Astrocyte (in vitro differentiated cells and primary cell): ENCODE results near the gene GAMT.

Experiments
- EZH2 ChIP-seq: IDR thresholded peaks from 2 replicates; pipeline ENCODE4 v1.6.1; 2012; ENCODE audit warnings: mild to moderate bottlenecking, low read length, inconsistent platforms; ENCODE audit not compliant: insufficient read depth
- TF ChIP-seq, protein P1 (sequence below): IDR thresholded peaks from 2 replicates; pipeline ENCODE4 v1.5.1; 2011; ENCODE audit warnings: low read depth, mild to moderate bottlenecking, inconsistent platforms, low read length, moderate library complexity; ENCODE audit not compliant: insufficient read depth

DNA sequence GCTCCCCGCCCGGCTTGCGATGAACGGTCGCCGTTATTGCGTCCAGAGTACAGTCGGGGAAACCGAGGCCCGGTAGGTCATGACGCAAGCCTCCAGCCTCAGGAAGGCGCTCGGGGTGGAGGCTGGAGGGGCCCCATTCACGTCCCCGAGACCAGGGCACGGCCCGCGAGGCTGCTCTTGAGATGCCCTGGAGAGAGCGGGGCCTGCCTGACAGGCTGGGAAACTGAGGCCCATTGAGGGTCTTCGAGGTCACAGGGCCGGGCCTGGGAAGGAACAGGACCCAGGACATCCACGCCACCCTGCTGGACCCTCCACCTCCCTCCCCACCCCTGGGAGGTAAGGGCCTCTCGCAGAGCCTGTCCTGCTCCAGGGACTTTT is 17.3 kb downstream of the GAMT start:
- TF ChIP-seq, protein P1, sequence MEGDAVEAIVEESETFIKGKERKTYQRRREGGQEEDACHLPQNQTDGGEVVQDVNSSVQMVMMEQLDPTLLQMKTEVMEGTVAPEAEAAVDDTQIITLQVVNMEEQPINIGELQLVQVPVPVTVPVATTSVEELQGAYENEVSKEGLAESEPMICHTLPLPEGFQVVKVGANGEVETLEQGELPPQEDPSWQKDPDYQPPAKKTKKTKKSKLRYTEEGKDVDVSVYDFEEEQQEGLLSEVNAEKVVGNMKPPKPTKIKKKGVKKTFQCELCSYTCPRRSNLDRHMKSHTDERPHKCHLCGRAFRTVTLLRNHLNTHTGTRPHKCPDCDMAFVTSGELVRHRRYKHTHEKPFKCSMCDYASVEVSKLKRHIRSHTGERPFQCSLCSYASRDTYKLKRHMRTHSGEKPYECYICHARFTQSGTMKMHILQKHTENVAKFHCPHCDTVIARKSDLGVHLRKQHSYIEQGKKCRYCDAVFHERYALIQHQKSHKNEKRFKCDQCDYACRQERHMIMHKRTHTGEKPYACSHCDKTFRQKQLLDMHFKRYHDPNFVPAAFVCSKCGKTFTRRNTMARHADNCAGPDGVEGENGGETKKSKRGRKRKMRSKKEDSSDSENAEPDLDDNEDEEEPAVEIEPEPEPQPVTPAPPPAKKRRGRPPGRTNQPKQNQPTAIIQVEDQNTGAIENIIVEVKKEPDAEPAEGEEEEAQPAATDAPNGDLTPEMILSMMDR, result no peak
- TF ChIP-seq EZH2, result no peak
